OCI-LY1 (cell line): ENCODE measurements around the gene APH1B.

Experiments
- H2AFZ ChIP-seq: fragments of 200-600 bp; sonication (generic), shearing (Covaris generic); 2 replicates; pipeline ENCODE4 v1.6.0; 2014; ENCODE audit warnings: antibody characterized with exemption, mild to moderate bottlenecking, low read length
- H3F3A ChIP-seq: fragments of 200-600 bp; sonication (generic), shearing (Covaris generic); 2 replicates; pipeline ENCODE4 v1.6.0; 2014; ENCODE audit warnings: mild to moderate bottlenecking, antibody characterized with exemption, low read length, moderate library complexity; ENCODE audit not compliant: insufficient read depth
- H3K27ac ChIP-seq: fragments of 200-600 bp; sonication (generic); 2 replicates; pipeline ENCODE4 v1.5.1; 2014; ENCODE audit warnings: low read length, mixed run types, mild to moderate bottlenecking, low read depth; ENCODE audit not compliant: poor library complexity, severe bottlenecking
- H3K27me3 ChIP-seq: fragments of 200-600 bp; sonication (generic); 2 replicates; pipeline ENCODE4 v1.6.0; 2014; ENCODE audit warnings: antibody characterized with exemption, mild to moderate bottlenecking, low read length, moderate library complexity; ENCODE audit not compliant: insufficient read depth
- H3K36me3 ChIP-seq: fragments of 200-600 bp; sonication (generic); 2 replicates; pipeline ENCODE4 v1.6.1; 2014; ENCODE audit warnings: mild to moderate bottlenecking, antibody characterized with exemption, low read length, moderate library complexity, mixed read lengths; ENCODE audit not compliant: insufficient read depth
- H3K4me1 ChIP-seq: fragments of 200-600 bp; sonication (generic); 2 replicates; pipeline ENCODE4 v1.5.1; 2014; ENCODE audit warnings: mild to moderate bottlenecking, low read length, moderate library complexity; ENCODE audit not compliant: insufficient read depth, severe bottlenecking
- H3K4me2 ChIP-seq: fragments of 200-600 bp; sonication (generic), shearing (Covaris generic); 2 replicates; pipeline ENCODE4 v1.6.1; 2014; ENCODE audit warnings: low read length
- H3K4me3 ChIP-seq: fragments of 200-600 bp; sonication (generic); 2 replicates; pipeline ENCODE4 v1.5.1; 2014; ENCODE audit warnings: low read length, low read depth, mild to moderate bottlenecking, mixed read lengths; ENCODE audit not compliant: poor library complexity, severe bottlenecking
- H3K79me2 ChIP-seq: fragments of 200-600 bp; shearing (Covaris generic); 2 replicates; pipeline ENCODE4 v1.6.1; 2016; ENCODE audit warnings: mixed run types, low read length, mixed read lengths; ENCODE audit not compliant: insufficient read depth
- H3K9ac ChIP-seq: fragments of 200-600 bp; sonication (generic), shearing (Covaris generic); 2 replicates; pipeline ENCODE4 v1.6.1; 2014; ENCODE audit warnings: mild to moderate bottlenecking, low read length, mixed read lengths
- H3K9me2 ChIP-seq: fragments of 200-600 bp; sonication (generic), shearing (Covaris generic); 2 replicates; pipeline ENCODE4 v1.6.1; 2014; ENCODE audit warnings: low read depth, mild to moderate bottlenecking, low read length, mixed read lengths
- H3K9me3 ChIP-seq: fragments of 200-600 bp; shearing (Covaris generic); 2 replicates; pipeline ENCODE4 v1.6.1; 2014; ENCODE audit warnings: low read length, mixed read lengths
- H4K20me1 ChIP-seq: fragments of 200-600 bp; sonication (generic), shearing (Covaris generic); 2 replicates; pipeline ENCODE4 v1.6.0; 2016; ENCODE audit warnings: mild to moderate bottlenecking, low read length; ENCODE audit not compliant: insufficient read depth
- EZH2 ChIP-seq: fragments of 200-600 bp; sonication (generic), shearing (Covaris generic); IDR thresholded peaks from 2 replicates; pipeline ENCODE4 v1.8.0; 2017; ENCODE audit warnings: borderline replicate concordance, mixed run types, mild to moderate bottlenecking, antibody characterized with exemption, low read length, moderate library complexity, mixed read lengths
- TF ChIP-seq, protein P1 (sequence below): fragments of 200-600 bp; sonication (generic), shearing (Covaris generic); IDR thresholded peaks from 2 replicates; pipeline ENCODE4 v1.5.1; 2017; ENCODE audit warnings: mild to moderate bottlenecking, antibody characterized with exemption, low read length, moderate library complexity, mixed read lengths

The APH1B gene

DNA sequence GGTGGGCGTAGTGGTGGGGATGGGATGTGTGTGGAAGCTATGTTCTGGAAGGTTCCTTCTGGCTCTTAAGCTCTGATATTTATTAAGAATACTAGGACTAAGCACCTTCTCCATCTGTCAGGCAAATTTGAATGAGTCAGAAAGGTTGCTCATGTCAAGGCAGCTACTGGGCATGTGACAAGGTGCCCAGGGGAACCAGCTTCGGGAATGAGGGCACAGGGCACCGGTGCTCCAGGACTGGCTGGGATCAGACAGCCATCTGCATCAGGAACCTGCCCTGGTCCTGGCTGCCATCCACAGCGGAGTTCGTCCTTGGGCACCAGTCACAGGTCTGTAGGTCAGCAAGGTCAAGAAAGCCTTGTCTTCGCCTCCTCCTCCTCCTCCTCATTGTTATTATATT, 71.8 kb downstream of the APH1B start:
- H2AFZ ChIP-seq = no peak overlapping the region
- H3K9me2 ChIP-seq = no peaks in the 10 kb centered on the region
- no peaks in the 10 kb centered on the region for H3K36me3 ChIP-seq
- no peak overlapping the region for H3K9ac ChIP-seq
- no peak overlapping the region for H3K4me2 ChIP-seq
- H3F3A ChIP-seq = no peaks in the 10 kb centered on the region
- H3K27ac ChIP-seq = no peak overlapping the region
- no peaks in the 10 kb centered on the region for H3K79me2 ChIP-seq
- H4K20me1 ChIP-seq = no peaks in the 10 kb centered on the region
- no peaks in the 10 kb centered on the region for H3K9me3 ChIP-seq
- H3K4me1 ChIP-seq = peaks cover 8% of the 10 kb centered on the region
- TF ChIP-seq, protein P1, sequence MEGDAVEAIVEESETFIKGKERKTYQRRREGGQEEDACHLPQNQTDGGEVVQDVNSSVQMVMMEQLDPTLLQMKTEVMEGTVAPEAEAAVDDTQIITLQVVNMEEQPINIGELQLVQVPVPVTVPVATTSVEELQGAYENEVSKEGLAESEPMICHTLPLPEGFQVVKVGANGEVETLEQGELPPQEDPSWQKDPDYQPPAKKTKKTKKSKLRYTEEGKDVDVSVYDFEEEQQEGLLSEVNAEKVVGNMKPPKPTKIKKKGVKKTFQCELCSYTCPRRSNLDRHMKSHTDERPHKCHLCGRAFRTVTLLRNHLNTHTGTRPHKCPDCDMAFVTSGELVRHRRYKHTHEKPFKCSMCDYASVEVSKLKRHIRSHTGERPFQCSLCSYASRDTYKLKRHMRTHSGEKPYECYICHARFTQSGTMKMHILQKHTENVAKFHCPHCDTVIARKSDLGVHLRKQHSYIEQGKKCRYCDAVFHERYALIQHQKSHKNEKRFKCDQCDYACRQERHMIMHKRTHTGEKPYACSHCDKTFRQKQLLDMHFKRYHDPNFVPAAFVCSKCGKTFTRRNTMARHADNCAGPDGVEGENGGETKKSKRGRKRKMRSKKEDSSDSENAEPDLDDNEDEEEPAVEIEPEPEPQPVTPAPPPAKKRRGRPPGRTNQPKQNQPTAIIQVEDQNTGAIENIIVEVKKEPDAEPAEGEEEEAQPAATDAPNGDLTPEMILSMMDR = no peak
- no peak for TF ChIP-seq EZH2
- H3K4me3 ChIP-seq = no peak overlapping the region
- peaks cover 3% of the 10 kb centered on the region for H3K27me3 ChIP-seq

DNA sequence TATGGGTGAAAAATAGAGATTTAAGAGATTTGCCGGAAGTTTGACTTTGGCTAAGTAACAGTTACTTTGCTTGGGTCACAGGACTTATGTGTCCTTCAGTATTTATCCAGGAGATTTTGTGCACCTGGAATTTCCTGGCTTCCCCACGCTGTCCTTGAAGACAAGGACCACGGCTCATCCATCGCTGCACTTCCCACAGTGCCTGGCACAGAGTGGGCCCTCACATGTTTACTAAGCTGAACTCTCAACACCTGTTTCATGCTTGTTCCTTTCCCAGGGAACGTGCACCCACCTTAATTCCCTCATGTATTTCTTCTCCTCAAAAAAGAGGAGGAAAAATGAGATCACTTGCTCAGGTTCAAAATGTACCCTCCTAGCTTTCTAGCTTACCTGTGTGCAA, 72.2 kb downstream of the APH1B start:
- H3K9ac ChIP-seq = no peak overlapping the region
- no peak overlapping the region for H3K4me2 ChIP-seq
- TF ChIP-seq, protein P1 = no peak
- no peak for TF ChIP-seq EZH2

DNA sequence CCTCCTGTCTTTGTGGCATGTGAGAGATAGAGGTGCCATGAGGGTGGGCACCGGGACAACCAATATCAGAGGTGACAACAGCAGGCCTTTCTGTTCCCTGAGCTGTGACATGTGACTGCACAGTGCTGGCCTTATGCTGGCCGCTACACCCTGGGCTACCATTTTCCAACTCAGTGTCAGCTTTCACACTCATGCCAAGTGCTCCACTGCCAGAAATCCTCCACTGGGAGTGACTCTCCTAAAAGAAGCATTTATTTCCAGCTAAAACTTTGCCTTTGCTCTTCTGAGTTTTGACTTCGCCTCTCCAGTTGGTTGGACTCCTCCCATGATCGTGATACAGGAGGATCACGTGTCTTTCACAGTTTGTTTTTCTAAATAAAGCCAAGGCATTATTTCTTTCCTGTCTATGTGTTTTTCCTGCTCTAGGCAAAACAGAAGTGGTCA, 72.8 kb downstream of the APH1B start:
- Histone ChIP-seq H3K79me2 (no peaks in the 10 kb centered on the region), H3K9ac (no peak overlapping the region), H4K20me1 (no peaks in the 10 kb centered on the region), H3K36me3 (no peaks in the 10 kb centered on the region), H3K27me3 (peaks cover 3% of the 10 kb centered on the region), H3K9me3 (no peaks in the 10 kb centered on the region), H3K27ac (no peak overlapping the region), H3K4me2 (no peak overlapping the region), H3F3A (no peaks in the 10 kb centered on the region), H2AFZ (no peak overlapping the region), H3K4me3 (no peak overlapping the region), H3K4me1 (peaks cover 8% of the 10 kb centered on the region), H3K9me2 (no peaks in the 10 kb centered on the region)
- TF ChIP-seq EZH2 = no peak
- TF ChIP-seq, protein P1 = no peak

More for the DNA sequence above, 72.2 kb downstream of the APH1B start:
- Histone ChIP-seq H3K27ac (no peak overlapping the region), H3F3A (no peaks in the 10 kb centered on the region), H3K4me1 (peaks cover 8% of the 10 kb centered on the region), H3K9me2 (no peaks in the 10 kb centered on the region), H3K9me3 (no peaks in the 10 kb centered on the region), H3K36me3 (no peaks in the 10 kb centered on the region), H4K20me1 (no peaks in the 10 kb centered on the region), H3K79me2 (no peaks in the 10 kb centered on the region), H3K27me3 (peaks cover 3% of the 10 kb centered on the region), H2AFZ (no peak overlapping the region), H3K4me3 (no peak overlapping the region)
